ENCODE data around the gene KCNQ1.

The KCNQ1 gene

DNA sequence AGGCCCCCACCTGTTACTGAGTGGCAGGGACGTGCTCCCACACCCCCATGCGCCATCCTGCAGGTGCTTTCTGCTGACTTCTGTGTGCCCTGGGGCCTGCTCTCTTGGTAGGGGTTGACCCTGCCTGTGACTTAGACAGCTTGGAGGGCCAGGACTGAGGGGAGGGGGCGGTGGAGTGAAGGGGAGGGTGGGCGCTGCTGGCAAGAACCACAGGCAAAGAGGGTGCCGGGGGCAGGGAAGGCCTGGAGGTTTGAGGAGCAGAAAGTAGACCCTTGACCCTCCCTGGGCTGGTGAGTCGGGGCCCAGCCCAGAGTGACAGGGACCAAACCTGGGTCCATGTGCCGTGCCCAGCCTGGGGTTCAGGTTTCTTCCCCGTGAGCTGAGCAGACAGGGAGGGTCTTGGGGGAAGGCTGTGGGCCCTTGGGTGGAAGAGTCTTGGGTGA lies 17.8 kb downstream of the KCNQ1 start:
- no peak for DNase-seq

DNA sequence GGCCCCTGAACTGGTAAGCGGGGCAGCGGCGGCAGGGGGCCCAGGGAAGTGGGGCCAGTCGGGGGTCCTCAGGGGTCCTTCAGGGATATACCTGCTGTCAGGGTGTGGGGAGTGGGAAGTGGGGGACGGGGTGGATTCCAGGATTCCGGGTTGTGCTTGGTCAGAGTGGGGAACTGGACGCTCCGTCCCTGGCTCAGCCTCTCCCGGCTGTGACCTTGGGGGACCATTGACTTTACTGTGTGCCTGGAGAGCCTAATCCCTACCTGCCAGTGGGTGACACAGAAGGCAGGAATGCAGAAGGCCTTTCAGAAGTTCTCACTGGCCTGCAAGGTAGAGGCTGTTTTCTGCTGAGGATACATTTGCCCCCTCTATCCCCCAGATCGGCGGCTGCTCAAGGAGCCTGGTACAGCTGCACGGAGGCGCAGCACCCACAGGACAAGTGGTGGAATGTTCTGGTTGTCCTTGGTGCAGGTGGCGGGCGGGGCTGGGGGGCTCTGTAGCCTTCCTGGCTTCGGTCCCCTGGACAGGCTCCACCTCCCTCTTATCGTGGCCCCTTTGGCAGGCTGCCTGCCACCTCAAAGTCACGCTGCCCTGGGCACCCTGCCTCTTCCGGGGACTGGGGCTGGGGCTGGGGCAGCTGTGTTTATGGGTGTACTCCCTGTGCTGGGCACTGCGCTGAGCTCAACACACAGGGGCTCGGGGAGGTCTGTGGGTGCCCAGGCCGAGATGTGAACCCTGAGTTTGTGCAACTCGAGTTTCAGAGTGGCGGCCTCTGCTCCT lies 18.4 kb downstream of the KCNQ1 start:
- DNase-seq, result no peak

DNA sequence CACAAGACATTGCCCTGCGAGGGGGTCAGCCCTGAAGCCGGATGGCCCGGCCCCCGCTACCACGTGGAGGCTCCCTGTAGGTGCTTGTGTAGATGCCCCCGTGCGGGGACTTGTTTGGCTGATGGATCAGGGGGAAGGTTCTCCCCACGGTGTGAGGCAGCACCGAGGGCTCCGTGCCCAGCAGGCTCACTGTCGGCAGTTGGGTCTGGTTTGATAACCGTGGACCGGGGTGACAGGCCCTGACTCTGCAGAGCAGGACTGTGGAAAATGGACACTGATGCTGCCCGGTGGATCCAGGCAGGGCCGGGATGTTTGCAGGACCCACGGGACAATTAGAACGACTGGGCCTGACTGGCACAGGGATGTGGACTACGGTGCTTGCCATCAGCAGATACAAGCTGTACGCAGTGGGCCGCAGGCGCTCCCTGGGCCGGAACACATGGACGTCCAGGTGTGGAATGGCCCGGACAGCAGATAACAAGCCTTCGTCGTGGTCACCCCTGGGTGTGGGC lies 19.0 kb downstream of the KCNQ1 start:
- no peak for DNase-seq

DNA sequence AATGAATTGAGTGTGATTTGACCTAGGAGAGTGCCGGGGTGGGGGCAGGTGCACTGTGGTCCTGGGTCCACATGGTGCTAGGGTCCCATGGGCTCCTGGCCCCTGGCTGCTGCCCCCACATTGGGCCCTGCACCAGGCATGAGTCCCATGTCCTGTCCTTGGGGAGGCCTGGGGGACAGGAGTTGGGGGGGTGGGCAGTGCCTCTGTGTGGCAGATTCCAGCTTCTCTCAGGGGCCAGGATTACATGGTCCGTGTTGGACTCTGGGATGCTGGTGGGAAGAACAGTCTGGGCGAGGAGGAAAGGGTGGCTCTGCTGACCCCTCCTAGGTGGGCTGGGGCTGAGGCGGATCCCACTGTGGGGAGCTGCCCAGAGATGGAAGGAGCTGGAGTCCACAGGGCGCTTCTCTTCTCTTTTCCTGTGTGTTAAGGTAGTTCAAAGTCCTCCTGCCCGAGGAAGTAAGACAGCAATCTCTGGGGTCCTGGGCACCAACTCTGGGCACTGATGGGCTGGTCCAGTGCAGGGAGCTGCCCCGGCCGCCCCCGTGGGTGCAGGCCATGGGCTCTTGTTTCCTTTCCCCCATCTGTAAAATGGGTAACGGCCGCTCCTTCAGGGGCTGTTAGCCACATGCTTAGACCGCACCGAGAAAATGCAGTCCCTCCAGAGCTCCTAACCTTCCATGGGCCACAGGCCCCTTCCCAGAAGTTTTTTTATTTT lies 19.8 kb downstream of the KCNQ1 start:
- no peak for DNase-seq

DNA sequence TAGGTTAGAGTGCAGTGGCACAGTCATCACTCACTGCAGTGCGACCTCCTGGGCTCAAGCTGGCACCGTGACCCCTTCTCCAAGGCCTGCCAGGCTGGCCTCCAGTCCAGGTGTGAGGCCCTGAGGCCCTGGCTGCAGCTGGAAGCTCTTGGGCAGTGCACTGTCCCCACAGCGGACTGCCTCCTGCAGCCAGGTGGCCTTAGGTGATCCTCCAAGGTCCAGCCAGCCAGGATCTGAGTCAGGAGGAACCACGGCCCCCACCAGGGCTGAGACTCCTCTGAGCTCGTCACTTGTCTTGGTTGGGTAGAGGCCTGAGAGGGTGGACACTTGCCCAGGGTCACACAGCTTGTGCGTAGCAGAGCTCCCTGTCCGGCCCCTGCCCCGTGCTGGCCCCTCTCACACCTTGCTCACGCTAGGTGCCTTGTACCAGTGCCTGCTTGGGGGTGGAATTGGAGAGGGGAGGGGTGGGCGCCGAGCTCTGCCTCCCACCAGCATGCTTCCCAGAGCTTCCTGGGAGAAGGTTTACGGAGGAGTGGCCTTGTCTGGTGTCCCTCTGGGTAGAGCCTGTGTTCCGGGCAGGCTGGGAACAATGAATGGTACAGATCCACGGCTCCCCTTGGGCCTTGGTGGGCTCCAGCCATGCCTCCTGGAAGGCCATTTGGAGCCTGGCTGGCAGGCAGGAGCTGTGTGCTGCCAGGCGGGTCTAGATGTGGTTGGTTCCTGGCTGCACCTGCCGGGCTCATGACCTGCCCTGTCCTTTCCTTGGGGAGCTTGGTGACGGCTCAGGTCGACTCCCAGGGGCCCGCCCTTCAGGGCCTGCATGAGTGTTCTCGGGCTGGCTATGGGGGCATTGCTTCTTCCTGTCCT lies 20.6 kb downstream of the KCNQ1 start:
- DNase-seq, result no peak

DNA sequence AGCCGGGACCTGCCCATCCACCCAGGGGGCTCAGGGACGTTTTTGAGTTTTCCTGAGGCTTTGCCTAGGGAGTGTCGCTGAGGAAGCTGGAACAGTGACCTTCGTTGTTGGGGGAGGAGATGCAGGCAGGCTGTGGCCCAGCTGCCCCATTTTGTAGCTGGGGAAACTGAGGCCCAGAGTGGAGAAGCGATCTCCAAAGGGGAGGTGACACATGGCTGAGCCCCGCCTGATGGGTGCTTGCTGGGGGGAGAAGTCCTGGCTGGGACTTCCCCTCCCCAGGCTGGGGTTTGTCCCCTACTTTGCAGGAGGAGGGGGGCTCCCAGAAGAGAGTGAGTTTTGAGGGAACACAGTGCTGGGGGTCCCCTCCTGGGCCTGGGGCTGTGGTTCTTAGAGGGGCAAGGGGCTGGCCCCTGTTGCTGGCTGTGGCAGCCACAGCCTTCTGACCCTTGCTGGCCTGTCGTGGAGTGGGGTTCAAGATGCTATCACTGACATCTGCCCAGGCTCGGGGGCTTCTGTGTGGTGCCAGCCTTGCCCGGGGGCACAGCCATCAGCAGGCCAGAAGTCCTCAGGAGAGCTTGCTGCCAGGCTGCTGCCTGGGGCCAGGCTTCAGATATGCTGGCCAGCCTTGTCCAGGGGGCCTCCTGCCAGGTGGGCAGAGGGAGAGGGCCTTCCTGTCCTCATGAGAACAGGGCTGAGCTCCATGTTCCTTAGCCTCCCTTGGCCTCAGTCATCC lies 21.4 kb downstream of the KCNQ1 start:
- DNase-seq, result no peak

DNA sequence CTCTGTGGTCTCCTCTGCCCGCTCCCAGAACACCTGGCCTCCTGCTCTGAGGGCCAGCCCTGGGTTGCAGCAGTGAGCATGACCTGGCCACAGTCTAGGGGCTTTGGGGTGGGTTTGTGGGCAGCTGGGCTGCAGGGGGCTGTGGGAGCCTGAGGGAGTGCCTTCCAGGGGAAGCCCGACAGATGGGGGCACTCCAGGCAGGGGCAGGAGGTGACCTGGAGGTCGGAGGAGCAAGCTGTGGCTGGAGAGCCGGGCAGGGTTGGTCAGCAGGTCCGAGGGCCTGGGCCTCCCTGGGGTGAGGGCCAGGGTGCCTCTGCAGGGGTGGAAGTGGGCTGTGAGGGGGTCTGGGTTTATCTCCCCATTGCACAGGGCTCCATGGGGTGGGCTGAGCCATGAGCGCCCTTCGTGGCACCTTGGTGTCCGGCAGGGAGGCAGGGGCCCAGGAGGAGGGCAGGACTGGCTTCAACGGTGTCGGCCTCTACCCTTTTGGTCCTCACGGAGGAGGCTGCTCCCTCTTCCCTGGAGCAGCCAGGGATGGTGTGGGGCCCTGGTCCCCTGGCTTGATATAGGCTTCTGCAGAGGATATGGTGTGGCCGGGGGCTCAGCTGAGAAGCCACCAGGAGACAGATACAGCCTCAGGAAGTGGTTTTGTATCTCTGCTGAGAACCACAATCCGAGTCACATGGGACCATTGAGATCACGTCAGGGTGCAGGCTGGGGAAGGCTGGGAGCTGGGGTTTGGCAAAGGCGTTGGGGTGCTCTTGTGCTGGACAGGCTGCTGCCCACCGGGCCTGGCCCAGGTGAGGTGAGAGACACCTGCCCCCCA lies 22.3 kb downstream of the KCNQ1 start:
- DNase-seq, result peak; percentile 48

DNA sequence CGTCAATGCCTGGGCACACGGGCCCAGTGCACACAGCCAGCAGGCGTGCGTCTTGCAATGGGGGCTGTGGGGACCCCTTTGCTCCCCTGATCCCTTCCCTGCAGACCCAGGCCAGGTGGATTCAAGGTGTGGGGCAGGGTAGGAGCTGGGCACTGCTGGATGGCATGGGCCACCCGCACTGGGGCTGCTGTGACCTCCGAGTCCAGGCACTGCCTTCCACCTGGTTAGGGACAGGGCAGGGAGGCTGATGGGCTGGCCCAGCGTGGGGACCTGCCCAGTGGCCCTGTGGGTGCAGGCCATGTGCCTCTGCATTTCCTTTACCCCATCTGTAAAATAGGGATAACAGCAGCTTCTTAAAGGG lies 22.9 kb downstream of the KCNQ1 start:
- no peak for DNase-seq

DNA sequence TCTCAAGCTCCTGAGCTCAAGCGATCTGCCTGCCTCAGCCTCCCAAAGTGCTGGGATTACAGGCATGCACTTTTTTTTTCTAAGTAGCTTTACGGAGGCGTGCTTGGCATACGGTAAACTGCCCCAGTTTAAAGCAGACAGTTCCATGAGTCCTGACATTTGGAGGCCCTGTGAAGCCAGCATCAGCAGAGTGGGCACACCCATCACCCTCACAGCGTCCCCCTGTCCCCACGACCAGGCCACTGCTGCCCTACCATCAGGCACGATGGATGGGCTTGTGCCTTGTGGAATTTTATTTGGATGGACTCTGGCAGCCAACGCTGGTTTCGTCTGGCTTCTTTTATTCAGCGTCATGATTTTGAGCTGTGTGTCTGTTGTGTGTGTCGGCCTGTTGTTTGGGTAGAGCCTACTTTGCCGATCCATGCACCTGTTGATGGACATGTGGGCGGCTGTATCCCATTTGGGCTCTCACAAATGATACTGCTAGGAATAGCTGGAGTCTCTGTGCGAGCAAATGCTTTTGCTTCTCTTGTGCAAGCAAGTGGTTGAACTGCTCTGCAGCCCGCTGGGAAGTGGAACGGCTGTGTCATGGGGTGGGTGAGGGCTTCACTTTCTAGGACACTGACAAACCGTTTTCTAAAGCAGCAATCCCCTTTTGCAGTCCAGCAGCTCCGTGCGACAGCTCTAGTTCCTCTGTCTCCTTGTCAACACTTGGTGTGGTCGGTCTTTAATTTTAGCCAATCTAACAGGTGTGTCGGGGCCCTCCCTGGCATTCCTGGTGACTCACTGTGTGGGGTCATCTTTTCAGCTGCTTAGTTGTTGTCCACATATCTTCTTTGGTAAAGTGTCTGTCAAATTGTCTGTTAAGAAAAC lies 23.8 kb downstream of the KCNQ1 start:
- DNase-seq, result no peak

DNA sequence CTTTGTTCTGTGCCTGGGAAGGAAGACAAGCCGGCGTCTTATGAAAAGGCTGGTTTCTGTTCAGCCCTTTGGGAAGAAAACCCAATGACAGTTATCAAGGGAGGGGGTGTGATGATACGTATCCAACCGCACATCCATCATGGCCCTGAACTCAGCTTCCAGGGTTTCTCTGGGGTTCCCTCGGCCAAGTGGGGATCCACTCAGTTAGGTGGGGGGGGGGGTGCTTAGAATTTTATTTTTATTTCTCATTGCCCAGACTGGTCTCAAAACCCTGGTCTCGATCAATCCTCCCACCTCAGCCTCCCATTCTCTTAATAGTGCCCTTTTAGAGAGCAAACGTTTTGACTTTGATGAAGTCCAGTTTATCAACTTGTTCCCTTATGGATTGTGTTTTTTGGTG lies 25.7 kb downstream of the KCNQ1 start:
- DNase-seq, result no peak

DNA sequence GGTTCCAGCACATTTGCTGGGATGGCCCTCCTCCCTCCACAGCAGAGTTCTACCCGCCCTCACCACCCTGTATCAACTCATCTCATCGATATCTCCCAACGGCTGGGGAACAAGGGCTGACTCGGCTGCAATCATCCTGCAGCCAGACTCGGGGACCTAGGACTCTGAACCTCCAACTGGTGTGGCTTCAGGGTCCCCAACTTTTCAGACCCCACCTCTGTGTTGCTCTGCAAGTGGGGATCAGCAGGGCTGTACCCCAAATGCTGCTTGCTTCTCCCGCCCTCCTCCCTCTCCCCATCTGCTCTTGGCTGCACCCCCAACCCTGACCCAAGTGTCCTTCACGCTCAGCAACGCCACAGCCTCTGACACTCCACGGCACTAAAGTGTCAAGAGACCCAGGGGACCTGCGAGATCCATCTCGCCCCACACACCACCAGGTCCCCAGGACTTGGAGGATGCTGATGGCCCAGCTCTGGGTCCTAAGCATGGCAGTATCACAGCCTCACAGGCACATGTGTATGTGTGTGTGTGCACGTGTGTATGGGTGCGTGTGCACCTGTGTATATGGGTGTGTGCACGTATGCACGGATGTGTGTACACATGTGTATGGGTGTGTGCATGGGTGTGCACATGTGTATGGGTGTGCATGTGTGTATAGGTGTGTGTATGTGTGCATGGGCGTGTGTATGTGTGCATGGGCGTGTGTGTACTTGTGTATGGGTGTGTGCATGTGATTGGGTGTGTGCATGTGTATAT lies 26.4 kb downstream of the KCNQ1 start:
- no peak for DNase-seq

DNA sequence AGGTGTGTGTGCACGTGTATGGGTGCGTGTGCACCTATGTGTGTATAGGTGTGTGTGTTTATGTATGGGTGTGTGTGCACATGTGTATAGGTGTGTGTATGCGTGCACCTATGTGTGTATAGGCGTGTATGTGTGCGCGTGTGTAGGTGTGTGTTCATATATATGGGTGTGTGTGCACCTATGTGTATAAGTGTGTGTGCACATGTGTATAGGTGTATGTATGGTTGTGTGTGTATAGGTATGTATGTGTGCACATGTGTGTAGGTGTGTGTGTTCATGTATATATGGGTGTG lies 26.9 kb downstream of the KCNQ1 start:
- DNase-seq, result no peak

DNA sequence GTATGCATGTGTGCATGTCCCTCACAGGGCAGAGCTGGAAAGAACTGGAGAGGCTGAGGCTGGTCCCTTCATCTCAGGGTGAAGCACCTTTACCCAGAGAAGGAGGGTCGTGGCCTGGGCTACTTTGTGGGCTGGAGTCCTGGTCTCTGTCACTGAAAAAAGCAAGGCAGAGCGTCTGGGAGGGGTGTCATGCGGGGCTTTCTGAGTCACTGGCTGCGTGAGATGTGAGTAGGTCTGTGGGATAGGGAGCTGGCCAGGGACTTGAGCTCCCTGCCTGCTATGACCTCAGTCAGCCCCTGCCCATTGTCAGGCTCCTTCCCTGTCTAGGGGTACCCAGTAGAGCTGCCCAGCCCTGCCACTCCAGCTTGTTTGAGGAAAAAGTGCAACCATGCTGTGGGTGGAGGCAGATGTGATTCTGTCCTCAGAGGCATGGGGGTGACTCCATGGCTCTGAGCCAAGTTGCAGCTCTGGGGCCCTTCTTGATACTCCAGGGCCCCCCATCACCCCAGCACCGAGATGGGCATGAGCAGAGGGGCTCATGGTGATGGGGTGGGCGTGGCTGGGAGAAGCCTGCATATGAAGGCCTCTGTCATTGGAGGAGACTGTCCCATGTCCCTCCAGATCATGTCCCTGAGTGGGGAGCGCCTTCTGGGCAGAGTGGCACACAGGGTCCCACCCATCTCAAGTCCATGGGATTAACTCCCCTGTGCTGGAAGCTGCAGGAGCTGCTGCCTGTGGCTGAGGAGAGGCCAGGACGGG lies 27.8 kb downstream of the KCNQ1 start:
- DNase-seq, result no peak

DNA sequence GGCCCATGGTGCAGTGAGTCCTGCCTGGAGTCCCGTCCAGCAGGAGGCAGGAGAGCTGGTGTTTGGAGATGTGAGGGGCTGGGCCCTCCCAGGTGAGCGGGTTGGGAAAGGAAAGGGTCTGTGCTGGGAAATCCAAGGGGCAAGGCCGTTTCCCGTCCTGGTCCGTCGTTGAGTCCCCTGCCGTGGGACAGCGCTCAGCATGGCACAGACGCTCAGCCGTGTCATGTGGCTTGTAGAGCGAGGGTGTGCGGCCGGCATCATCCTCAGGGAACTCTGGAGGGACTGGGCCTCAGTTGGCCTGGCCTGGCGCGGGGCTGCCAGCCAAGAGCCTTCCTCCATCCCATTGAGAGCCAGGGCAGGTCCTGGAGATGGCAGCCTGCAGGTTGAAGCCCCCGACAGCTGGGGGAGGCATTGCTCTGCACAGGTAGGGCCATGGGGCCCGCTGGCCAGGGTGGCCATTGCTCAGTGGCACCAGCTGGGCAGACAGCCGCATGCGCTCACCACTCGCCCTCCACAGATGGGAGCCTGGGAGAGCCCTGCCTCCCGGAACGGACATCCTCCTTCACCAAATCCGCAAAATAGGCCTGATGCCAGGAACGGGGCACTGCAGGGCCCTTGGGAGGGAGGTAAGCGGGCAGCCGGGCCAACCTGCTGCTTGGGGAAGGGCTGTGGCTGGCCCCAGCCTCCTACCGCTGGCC lies 28.7 kb downstream of the KCNQ1 start:
- no peak for DNase-seq

DNA sequence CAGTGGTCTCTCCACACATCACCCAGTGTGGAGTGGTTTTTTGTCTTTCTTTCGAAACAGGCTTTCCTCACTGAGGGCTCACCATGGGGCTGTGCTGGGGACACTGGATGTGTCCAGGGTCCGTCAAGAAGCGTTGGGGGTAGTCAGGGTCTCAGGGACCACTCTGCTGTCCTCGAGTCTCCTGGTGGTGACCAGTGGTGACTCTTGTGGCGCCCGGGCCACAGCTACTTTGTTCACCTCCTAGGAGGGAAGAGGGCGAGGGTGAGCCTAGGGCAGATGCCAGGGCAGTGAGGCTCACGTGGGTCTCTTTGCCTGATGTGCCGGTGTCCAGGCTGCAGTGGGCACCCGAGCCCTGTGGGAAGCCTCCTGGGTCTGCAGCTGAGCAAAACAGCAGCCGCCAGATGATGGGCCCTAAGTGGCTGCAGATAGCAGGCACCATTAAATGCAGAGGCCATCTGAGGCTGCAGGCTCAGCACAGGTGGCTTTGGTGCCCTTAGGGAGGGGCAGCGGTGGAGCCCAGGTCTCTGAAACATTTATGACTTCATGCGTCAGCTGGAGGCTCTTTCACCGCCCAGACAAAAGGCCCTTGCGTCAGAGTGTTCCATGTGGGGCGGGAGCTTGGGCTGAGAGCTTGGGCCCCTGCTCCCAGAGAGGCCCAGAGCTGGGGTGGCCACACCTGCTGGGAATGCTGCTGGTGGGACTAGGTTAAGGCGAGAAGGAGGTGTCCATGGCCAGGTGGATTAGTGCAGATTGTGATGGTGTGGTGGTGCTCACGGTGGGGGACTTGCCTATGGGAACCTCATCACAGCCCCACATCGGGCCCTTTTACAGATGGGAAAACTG lies 29.5 kb downstream of the KCNQ1 start:
- no peak for DNase-seq

DNA sequence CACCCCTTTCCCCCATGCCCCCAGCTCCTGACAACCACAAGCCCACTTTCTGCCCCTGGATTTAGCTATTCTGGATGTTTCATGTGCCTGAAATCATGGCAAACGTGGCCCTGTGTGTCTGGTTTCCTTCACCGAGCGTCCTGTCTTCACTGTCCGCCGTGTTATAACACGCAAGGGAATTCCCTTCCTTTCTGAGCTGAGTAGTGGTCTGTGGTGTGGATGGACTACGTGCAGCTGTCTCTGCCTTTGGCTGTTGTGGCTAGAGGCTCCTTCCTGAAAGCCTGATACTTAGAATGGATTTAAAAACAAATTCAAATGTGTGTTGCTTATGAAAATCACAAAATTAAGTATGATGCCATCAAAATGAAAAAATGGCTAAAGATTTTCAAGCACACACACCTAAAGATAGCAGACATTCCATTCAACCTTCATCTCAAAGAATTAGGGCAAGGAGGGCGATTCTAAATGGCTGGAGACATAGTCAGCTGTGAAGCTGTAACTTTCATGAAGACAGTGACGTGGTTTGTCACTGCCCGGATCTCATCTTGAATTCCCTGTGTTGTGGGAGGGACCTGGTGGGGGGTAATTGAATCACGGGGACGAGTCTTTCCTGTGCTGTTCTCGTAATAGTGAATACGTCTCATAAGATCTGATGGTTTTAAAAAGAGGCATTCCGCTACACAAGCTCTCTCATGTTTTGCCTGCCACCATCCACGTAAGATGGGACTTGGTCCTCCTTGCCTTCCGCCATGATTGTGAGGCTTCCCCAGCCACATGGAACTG lies 30.5 kb downstream of the KCNQ1 start:
- DNase-seq, result no peak

DNA sequence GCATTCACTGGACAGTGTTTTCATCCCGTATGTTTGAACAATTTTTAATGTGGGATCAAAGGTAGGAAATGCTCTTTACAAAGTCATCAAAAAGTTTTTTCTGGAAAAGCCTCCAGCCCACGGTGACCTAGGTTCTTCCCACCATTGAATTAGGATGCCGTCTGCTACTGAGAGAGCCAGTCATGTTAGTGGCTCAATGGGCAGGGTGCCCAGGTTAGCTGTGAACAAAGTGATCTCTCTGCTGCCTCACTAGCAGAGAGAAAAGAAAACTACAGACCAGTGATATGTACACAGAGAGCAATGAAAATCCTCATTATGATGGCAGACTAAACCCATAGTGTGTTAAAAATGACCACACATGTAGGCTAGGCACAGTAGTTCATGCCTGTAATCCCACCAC lies 32.4 kb downstream of the KCNQ1 start:
- no peak for DNase-seq

All from activated effector memory CD4-positive, alpha-beta T cell treated with Interleukin-2 at 50 U/mL for 16 hours (primary cell).